HL-60/S4 treated with phorbol 12-myristate 13-acetate at 8.2 ng/mL for 4 days and 3 days (cell line): ENCODE results near the gene ZNF467.

Source experiments
- in situ Hi-C: fragments of 300-500 bp; cut with MboI; formaldehyde crosslinking; loops from 2 replicates; pipeline ENCODE4 v1.15.0; 2022; ENCODE audit warnings: low sequenced_read_pairs

Gene ZNF467

GRCh38 chr7:149809215-149809614, 35.8 kb upstream of the ZNF467 start:
- in situ Hi-C loops = no loop called here

- in situ Hi-C loops = no loop called here
Measured at GRCh38 chr7:149808311-149808710, 34.9 kb upstream of the ZNF467 start.

GRCh38 chr7:149806726-149807125, 33.3 kb upstream of the ZNF467 start:
- in situ Hi-C loops = no loop called here

GRCh38 chr7:149804106-149804505, 30.7 kb upstream of the ZNF467 start:
- in situ Hi-C loops = no loop called here

- in situ Hi-C loops = no loop called here
Measured at GRCh38 chr7:149803551-149804074, 30.2 kb upstream of the ZNF467 start.

- in situ Hi-C loops = no loop called here
Measured at GRCh38 chr7:149802966-149803365, 29.6 kb upstream of the ZNF467 start.

- in situ Hi-C loops = no loop called here
Measured at GRCh38 chr7:149801816-149802215, 28.4 kb upstream of the ZNF467 start.

- in situ Hi-C loops = no loop called here
Measured at GRCh38 chr7:149801002-149801566, 27.7 kb upstream of the ZNF467 start.

- in situ Hi-C loops = no loop called here
Measured at GRCh38 chr7:149800169-149800555, 26.8 kb upstream of the ZNF467 start.

- in situ Hi-C loops = no loop called here
Measured at GRCh38 chr7:149799397-149800168, 26.2 kb upstream of the ZNF467 start.

- in situ Hi-C loops = no loop called here
Measured at GRCh38 chr7:149797771-149798170, 24.4 kb upstream of the ZNF467 start.

GRCh38 chr7:149796287-149796860, 23.0 kb upstream of the ZNF467 start:
- in situ Hi-C loops = no loop called here

GRCh38 chr7:149795126-149795525, 21.7 kb upstream of the ZNF467 start:
- in situ Hi-C loops = no loop called here

- in situ Hi-C loops = no loop called here
Measured at GRCh38 chr7:149794661-149795060, 21.3 kb upstream of the ZNF467 start.

- in situ Hi-C loops = no loop called here
Measured at GRCh38 chr7:149793261-149793660, 19.9 kb upstream of the ZNF467 start.

GRCh38 chr7:149792220-149792595, 18.8 kb upstream of the ZNF467 start:
- in situ Hi-C loops = no loop called here

GRCh38 chr7:149791411-149792219, 18.2 kb upstream of the ZNF467 start:
- in situ Hi-C loops = no loop called here

GRCh38 chr7:149790754-149791360, 17.5 kb upstream of the ZNF467 start:
- in situ Hi-C loops = no loop called here

- in situ Hi-C loops = no loop called here
Measured at GRCh38 chr7:149790146-149790548, 16.8 kb upstream of the ZNF467 start.

GRCh38 chr7:149789101-149789500, 15.7 kb upstream of the ZNF467 start:
- in situ Hi-C loops = no loop called here

GRCh38 chr7:149788300-149788851, 15.0 kb upstream of the ZNF467 start:
- in situ Hi-C loops = no loop called here
